ENCODE measurements around the gene HS3ST3A1. TPM values are rescaled to one million over a fixed set of nuclear protein-coding genes. Genes with fewer than 3 reads are reported as not detected.

Gene HS3ST3A1
- polyA plus RNA-seq, 1 experiment: 6.6 TPM

DNA sequence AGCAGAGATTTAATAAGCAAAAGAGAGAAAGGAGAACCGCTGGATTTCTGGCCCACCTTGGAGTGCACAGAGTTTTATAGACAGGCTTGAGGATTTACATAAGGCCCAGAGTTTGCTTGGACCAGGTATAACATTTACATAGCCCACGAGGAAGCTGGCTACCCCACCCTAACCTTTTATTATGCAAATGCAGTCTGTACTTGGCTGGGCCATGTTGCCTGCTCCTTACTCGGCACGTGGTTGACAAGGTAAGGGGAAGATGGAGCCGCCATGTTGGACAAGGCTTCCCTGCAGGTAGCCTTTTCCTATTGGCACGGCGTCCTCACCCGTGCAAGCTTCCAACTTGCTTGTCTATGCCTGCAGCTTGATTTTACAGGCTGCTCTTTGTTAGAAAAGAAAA lies 35.2 kb upstream of the HS3ST3A1 start:
- ChIA-PET POLR2A (no interaction called here), CTCF (interaction anchor here (0.6 kb wide), 1 partner anchor 1582 kb away, joined by 3 read pairs; no protein-coding TSS in a partner anchor)
- Histone ChIP-seq H3K27ac (ENCODE audit: low read depth, low read length) (no peak overlapping the region), H3K4me3 (ENCODE audit: low read depth, low read length) (no peak overlapping the region), H3K27me3 (ENCODE audit: control insufficient read depth, insufficient read depth, low read length) (no peaks in the 10 kb centered on the region), H3K9me3 (ENCODE audit: control insufficient read depth, insufficient read depth, low read length) (no peaks in the 10 kb centered on the region)
- TF ChIP-seq, protein P1, sequence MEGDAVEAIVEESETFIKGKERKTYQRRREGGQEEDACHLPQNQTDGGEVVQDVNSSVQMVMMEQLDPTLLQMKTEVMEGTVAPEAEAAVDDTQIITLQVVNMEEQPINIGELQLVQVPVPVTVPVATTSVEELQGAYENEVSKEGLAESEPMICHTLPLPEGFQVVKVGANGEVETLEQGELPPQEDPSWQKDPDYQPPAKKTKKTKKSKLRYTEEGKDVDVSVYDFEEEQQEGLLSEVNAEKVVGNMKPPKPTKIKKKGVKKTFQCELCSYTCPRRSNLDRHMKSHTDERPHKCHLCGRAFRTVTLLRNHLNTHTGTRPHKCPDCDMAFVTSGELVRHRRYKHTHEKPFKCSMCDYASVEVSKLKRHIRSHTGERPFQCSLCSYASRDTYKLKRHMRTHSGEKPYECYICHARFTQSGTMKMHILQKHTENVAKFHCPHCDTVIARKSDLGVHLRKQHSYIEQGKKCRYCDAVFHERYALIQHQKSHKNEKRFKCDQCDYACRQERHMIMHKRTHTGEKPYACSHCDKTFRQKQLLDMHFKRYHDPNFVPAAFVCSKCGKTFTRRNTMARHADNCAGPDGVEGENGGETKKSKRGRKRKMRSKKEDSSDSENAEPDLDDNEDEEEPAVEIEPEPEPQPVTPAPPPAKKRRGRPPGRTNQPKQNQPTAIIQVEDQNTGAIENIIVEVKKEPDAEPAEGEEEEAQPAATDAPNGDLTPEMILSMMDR (IDR thresholded peaks at IDR 0.05; ENCODE audit: low read depth, low read length): no peak
- no peak for DNase-seq (ENCODE audit: low read depth, low spot score)

DNA sequence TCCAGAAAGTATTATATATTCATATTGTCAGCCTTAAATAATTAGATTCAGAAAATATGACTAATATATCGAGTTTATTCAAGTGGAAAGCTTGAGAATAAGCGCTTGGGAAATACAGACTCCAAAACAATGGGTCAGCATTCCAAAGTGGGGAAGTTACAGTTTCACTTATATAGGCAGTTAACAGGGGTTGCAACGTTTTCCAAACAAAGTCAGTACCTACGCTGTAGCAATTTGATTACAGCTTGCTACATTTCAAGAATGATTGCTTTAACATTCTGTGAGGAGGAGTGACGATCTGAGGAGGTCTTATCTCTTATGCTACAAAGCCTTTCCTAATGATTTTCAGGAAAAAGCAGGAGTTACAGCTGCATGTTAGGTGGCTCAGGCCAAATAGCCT lies 34.2 kb upstream of the HS3ST3A1 start:
- no peaks in the 10 kb centered on the region for H3K9me3 ChIP-seq (ENCODE audit: control insufficient read depth, insufficient read depth, low read length)
- TF ChIP-seq, protein P1 (IDR thresholded peaks at IDR 0.05; ENCODE audit: low read depth, low read length): no peak
- CTCF ChIA-PET: no interaction called here
- no peak for DNase-seq (ENCODE audit: low read depth, low spot score)
- H3K27me3 ChIP-seq (ENCODE audit: control insufficient read depth, insufficient read depth, low read length): no peaks in the 10 kb centered on the region
- H3K4me3 ChIP-seq (ENCODE audit: low read depth, low read length): no peak overlapping the region
- POLR2A ChIA-PET: no interaction called here
- no peak overlapping the region for H3K27ac ChIP-seq (ENCODE audit: low read depth, low read length)

GRCh38 chr17:13634021-13634420 lies 32.3 kb upstream of the HS3ST3A1 start:
- Histone ChIP-seq H3K4me3 (ENCODE audit: low read depth, low read length) (no peak overlapping the region), H3K9me3 (ENCODE audit: control insufficient read depth, insufficient read depth, low read length) (no peaks in the 10 kb centered on the region), H3K27ac (ENCODE audit: low read depth, low read length) (no peak overlapping the region), H3K27me3 (ENCODE audit: control insufficient read depth, insufficient read depth, low read length) (no peaks in the 10 kb centered on the region)
- ChIA-PET POLR2A (no interaction called here), CTCF (no interaction called here)
- DNase-seq (ENCODE audit: low read depth, low spot score): no peak
- TF ChIP-seq, protein P1 (IDR thresholded peaks at IDR 0.05; ENCODE audit: low read depth, low read length): no peak

DNA sequence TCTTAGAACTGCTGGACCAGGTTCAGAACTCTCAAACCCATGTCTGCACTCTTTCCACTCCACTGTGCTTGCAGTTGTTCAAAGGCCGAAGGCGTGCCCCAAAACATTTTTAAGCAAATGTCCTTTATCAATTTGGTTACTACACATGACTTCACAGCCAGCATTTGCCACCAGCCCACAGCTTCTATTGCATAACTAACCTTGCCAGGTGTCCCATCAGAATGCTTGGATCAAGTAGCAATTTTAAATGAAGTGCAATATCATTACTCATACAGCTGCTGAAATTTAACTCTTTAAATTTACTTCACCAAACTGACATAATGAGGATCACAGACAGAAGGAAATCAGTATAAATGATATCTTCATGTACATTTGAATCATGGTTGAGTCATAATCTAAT lies 29.8 kb upstream of the HS3ST3A1 start:
- ChIA-PET POLR2A (no interaction called here), CTCF (no interaction called here)
- no peak overlapping the region for H3K4me3 ChIP-seq (ENCODE audit: low read depth, low read length)
- TF ChIP-seq, protein P1 (IDR thresholded peaks at IDR 0.05; ENCODE audit: low read depth, low read length): no peak
- no peaks in the 10 kb centered on the region for H3K27me3 ChIP-seq (ENCODE audit: control insufficient read depth, insufficient read depth, low read length)
- DNase-seq (ENCODE audit: low read depth, low spot score): no peak
- no peaks in the 10 kb centered on the region for H3K9me3 ChIP-seq (ENCODE audit: control insufficient read depth, insufficient read depth, low read length)
- H3K27ac ChIP-seq (ENCODE audit: low read depth, low read length): no peak overlapping the region

GRCh38 chr17:13626703-13627102 lies 25.0 kb upstream of the HS3ST3A1 start:
- peak; percentile 61 for DNase-seq (ENCODE audit: low read depth, low spot score)
- TF ChIP-seq, protein P1 (IDR thresholded peaks at IDR 0.05; ENCODE audit: low read depth, low read length): no peak
- H3K4me3 ChIP-seq (ENCODE audit: low read depth, low read length): no peak overlapping the region
- CTCF ChIA-PET: no interaction called here
- H3K27me3 ChIP-seq (ENCODE audit: control insufficient read depth, insufficient read depth, low read length): no peaks in the 10 kb centered on the region
- no peaks in the 10 kb centered on the region for H3K9me3 ChIP-seq (ENCODE audit: control insufficient read depth, insufficient read depth, low read length)
- no peak overlapping the region for H3K27ac ChIP-seq (ENCODE audit: low read depth, low read length)
- POLR2A ChIA-PET: no interaction called here
